AG08395 (cell line): ENCODE results near the gene MLXIP.
A peak's percentile ranks its signal among the peaks of the same experiment; 100 is the strongest.
"Not testable (repeated sequence)": the region's sequence is repeated elsewhere in the genome, so short reads cannot be mapped to it uniquely, and the experiment has no call there.

Experiments used
- DNase-seq: peaks from one replicate; pipeline ENCODE4 v3.0.0; 2012; ENCODE audit warnings: mixed read lengths, low spot score

The MLXIP gene

GRCh38 chr12:122052285-122052684, 26.3 kb upstream of the MLXIP start:
- DNase-seq, result no peak

GRCh38 chr12:122054842-122055520, 23.6 kb upstream of the MLXIP start:
- DNase-seq, result no peak

- DNase-seq, result not testable (repeated sequence)
Measured at GRCh38 chr12:122056406-122056805, 22.1 kb upstream of the MLXIP start.

- DNase-seq, result no peak
Measured at GRCh38 chr12:122057007-122057735, 21.4 kb upstream of the MLXIP start.

GRCh38 chr12:122057769-122058168, 20.8 kb upstream of the MLXIP start:
- DNase-seq, result no peak

- no peak for DNase-seq
Measured at GRCh38 chr12:122058549-122059149, 19.9 kb upstream of the MLXIP start.

GRCh38 chr12:122059203-122059960, 19.2 kb upstream of the MLXIP start:
- no peak for DNase-seq

GRCh38 chr12:122060081-122060501, 18.5 kb upstream of the MLXIP start:
- DNase-seq, result no peak

- no peak for DNase-seq
Measured at GRCh38 chr12:122061253-122061652, 17.3 kb upstream of the MLXIP start.

GRCh38 chr12:122062832-122063693, 15.5 kb upstream of the MLXIP start:
- peak; percentile 52 for DNase-seq

GRCh38 chr12:122063694-122064024, 14.9 kb upstream of the MLXIP start:
- no peak for DNase-seq

GRCh38 chr12:122064025-122064777, 14.4 kb upstream of the MLXIP start:
- peak; percentile 84 for DNase-seq

- DNase-seq, result peak; percentile 81
Measured at GRCh38 chr12:122064780-122065588, 13.6 kb upstream of the MLXIP start.

GRCh38 chr12:122067548-122067947, 11.0 kb upstream of the MLXIP start:
- DNase-seq, result no peak

GRCh38 chr12:122067966-122068365, 10.6 kb upstream of the MLXIP start:
- DNase-seq, result no peak

GRCh38 chr12:122072031-122072970, 6.3 kb upstream of the MLXIP start:
- DNase-seq, result peak; percentile 84

- no peak for DNase-seq
Measured at GRCh38 chr12:122073815-122074214, 4.7 kb upstream of the MLXIP start.

- DNase-seq, result no peak
Measured at GRCh38 chr12:122076743-122077495, 1.6 kb upstream of the MLXIP start.
